Breast epithelium (tissue), 3 donors: ENCODE results near the gene RIMS1.

Experiments
- CTCF ChIP-seq, 3 donors: fragments of 450-650 bp; IDR thresholded peaks; one replicate each; pipeline ENCODE4 v1.5.1; 2016 to 2017; ENCODE audit warnings: antibody characterized with exemption in 3 of 3, mild to moderate bottlenecking in 3 of 3, moderate library complexity in 3 of 3
- POLR2A ChIP-seq: fragments of 450-650 bp; IDR thresholded peaks from one replicate; pipeline ENCODE4 v1.6.1; 2016; ENCODE audit warnings: antibody characterized with exemption, mild to moderate bottlenecking, moderate library complexity

GRCh38 chr6:72212686-72213085, 326.3 kb downstream of the RIMS1 start:
- TF ChIP-seq CTCF (IDR thresholded peaks at IDR 0.05) (no peak), POLR2A (no peak)
